ENCODE data around the gene ANKDD1B. TPM values are rescaled to one million over a fixed set of nuclear protein-coding genes. Genes with fewer than 3 reads are reported as not detected.

ANKDD1B gene
- total RNA-seq, 4 donors from 2014 or later, result 0.33 to 0.83 TPM; not detected in 2

DNA sequence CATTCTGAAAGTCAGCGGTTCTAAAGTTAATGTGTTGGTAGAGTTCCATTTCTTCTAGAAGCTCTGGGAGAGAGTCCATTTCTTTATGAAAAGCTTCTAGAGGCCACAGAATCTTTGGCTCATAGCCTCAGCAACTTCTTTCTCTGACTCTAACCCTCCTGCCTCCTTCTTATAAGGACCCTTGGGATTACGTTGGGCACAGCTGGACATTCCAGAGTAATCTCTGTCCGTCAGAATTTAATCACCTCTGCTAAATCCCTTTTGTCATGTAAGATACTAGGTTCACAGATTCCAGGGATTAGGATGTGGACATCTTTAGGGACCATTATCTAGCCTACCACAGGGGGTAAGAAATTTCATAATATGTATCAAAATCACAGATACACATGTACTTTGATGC, 22.6 kb upstream of the ANKDD1B start:
- H3K27me3 ChIP-seq, result no peaks in the 10 kb centered on the region
- DNase-seq (ENCODE audit: extremely low spot score), result no peak
- H3K27ac ChIP-seq (replicated peaks in 1 of 4), result no peak overlapping the region
- intact Hi-C loops (cut with DNase I), result no loop called here
- H3K36me3 ChIP-seq, result peaks cover 8 to 69% (median 31%) of the 10 kb centered on the region in 4 donors
- 84% methylated on average over 3 of the region's 3 CpGs for WGBS
- H3K4me3 ChIP-seq, result no peak overlapping the region
- no peaks in the 10 kb centered on the region for H3K9me3 ChIP-seq
- TF ChIP-seq POLR2AphosphoS5 (IDR thresholded peaks at IDR 0.05), result no peak
- no peak for TF ChIP-seq EP300 (IDR thresholded peaks at IDR 0.05)
- no peaks in the 10 kb centered on the region for H3K4me1 ChIP-seq

DNA sequence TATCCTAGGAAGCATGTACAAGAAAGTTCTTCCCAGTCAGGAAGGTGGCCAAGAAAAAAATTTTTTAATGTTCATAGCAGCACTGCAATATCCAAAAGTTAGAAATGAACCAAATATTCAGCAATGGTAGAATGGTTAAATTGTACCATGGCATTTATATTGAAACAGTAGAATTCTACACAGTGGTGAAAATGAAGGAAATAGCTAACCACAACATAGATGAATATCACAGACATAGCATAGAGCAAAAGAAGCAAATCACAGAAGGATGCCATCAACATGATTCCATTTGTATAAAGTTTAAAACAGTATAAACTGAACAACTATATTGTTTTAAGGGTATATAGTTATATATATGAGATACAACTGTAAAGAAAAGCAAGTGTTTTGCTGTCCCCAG, 10.7 kb upstream of the ANKDD1B start:
- peaks cover 21 to 43% (median 24%) of the 10 kb centered on the region in 4 donors for H3K36me3 ChIP-seq
- H3K27ac ChIP-seq (replicated peaks in 1 of 4), result no peak overlapping the region
- H3K27me3 ChIP-seq, result no peaks in the 10 kb centered on the region
- H3K4me1 ChIP-seq, result no peaks in the 10 kb centered on the region
- H3K9me3 ChIP-seq, result no peaks in the 10 kb centered on the region
- TF ChIP-seq POLR2AphosphoS5 (IDR thresholded peaks at IDR 0.05) (no peak), EP300 (IDR thresholded peaks at IDR 0.05) (no peak), POLR2A (IDR thresholded peaks at IDR 0.05; ENCODE audit: low read depth) (no peak)
- TF ChIP-seq, protein P1, sequence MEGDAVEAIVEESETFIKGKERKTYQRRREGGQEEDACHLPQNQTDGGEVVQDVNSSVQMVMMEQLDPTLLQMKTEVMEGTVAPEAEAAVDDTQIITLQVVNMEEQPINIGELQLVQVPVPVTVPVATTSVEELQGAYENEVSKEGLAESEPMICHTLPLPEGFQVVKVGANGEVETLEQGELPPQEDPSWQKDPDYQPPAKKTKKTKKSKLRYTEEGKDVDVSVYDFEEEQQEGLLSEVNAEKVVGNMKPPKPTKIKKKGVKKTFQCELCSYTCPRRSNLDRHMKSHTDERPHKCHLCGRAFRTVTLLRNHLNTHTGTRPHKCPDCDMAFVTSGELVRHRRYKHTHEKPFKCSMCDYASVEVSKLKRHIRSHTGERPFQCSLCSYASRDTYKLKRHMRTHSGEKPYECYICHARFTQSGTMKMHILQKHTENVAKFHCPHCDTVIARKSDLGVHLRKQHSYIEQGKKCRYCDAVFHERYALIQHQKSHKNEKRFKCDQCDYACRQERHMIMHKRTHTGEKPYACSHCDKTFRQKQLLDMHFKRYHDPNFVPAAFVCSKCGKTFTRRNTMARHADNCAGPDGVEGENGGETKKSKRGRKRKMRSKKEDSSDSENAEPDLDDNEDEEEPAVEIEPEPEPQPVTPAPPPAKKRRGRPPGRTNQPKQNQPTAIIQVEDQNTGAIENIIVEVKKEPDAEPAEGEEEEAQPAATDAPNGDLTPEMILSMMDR (IDR thresholded peaks at IDR 0.05), result no peak
- H3K4me3 ChIP-seq, result no peak overlapping the region
- intact Hi-C loops (cut with DNase I), result no loop called here
- DNase-seq (ENCODE audit: extremely low spot score), result no peak

DNA sequence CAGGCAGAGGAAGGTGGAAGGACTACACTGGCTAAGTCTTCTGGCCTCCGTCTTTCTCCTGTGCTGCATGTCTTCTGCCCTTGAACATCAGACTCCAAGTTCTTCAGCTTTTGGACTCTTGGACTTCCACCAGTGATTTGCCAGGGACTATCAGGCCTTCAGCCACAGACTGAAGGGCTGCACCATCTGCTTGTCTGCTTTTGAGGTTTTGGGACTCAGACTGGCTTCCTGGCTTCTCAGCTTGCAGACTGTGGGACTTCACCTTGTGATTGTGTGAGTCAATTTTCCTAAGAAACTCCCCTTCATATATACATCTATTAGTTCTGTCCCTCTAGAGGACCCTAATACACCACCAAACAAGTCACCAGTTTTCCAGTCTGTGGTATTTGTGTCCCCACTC, 9.7 kb upstream of the ANKDD1B start:
- 100% methylated on average over 1 of the region's 1 CpG for WGBS
- H3K4me3 ChIP-seq, result no peak overlapping the region
- intact Hi-C loops (cut with DNase I), result no loop called here
- peaks cover 14 to 38% (median 20%) of the 10 kb centered on the region in 4 donors for H3K36me3 ChIP-seq
- H3K27ac ChIP-seq (replicated peaks in 1 of 4), result no peak overlapping the region
- H3K4me1 ChIP-seq, result no peaks in the 10 kb centered on the region
- TF ChIP-seq, protein P1 (IDR thresholded peaks at IDR 0.05), result no peak
- TF ChIP-seq POLR2AphosphoS5 (IDR thresholded peaks at IDR 0.05) (no peak), POLR2A (IDR thresholded peaks at IDR 0.05; ENCODE audit: low read depth) (no peak), EP300 (IDR thresholded peaks at IDR 0.05) (no peak)
- DNase-seq (ENCODE audit: extremely low spot score), result no peak
- H3K9me3 ChIP-seq, result no peaks in the 10 kb centered on the region
- H3K27me3 ChIP-seq, result no peaks in the 10 kb centered on the region

DNA sequence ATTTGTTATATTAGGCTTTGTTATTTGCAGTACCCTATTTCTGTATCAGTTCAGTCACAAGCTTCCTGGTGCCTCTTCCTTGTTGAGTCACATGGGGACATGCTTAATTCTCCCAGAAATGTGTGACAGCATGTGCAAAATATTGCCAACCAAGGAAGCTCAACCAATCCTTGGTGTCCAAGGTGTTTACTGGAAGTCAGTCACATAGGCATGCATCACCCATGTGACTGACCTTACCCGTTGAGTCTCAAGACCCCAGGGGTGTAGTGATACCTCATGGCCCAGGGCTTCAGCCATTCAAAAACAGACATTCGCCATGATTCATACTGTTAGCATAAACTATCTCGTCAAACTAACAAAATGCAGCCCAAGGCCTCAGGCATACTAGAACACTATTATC, 9.3 kb upstream of the ANKDD1B start:
- Histone ChIP-seq H3K4me3 (no peak overlapping the region), H3K27me3 (no peaks in the 10 kb centered on the region), H3K27ac (replicated peaks in 1 of 4) (no peak overlapping the region), H3K9me3 (no peaks in the 10 kb centered on the region), H3K36me3 (peaks cover 11 to 33% (median 16%) of the 10 kb centered on the region in 4 donors), H3K4me1 (no peaks in the 10 kb centered on the region)
- WGBS, result 97% methylated on average over 3 of the region's 3 CpGs
- DNase-seq (ENCODE audit: extremely low spot score), result no peak
- no peak for TF ChIP-seq EP300 (IDR thresholded peaks at IDR 0.05)
- TF ChIP-seq POLR2A (IDR thresholded peaks at IDR 0.05; ENCODE audit: low read depth), result no peak
- TF ChIP-seq POLR2AphosphoS5 (IDR thresholded peaks at IDR 0.05), result no peak
- TF ChIP-seq, protein P1 (IDR thresholded peaks at IDR 0.05), result no peak
- intact Hi-C loops (cut with DNase I), result no loop called here

DNA sequence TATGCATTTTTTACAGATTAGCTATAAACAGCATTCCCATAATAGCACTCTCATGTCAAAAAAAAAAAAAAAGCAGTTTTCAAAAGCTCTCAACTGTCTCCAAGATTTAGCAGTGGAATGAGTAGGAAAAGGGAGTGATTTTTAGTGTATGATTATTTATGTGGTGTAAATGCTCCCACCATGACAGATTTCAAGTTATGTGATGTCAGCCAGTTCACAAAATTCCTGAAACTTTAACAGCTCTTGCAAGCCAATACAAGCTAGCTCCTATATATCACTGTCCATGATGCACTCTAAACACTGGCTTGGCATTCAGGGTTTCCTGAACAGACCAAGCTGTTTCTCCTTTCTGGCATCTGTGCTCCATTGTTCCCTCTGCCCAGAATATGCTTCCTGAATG, 7.9 kb upstream of the ANKDD1B start:
- H3K4me1 ChIP-seq, result no peaks in the 10 kb centered on the region
- H3K9me3 ChIP-seq, result no peaks in the 10 kb centered on the region
- no peak overlapping the region for H3K4me3 ChIP-seq
- H3K36me3 ChIP-seq, result peaks cover 7 to 29% (median 11%) of the 10 kb centered on the region in 4 donors
- H3K27me3 ChIP-seq, result no peaks in the 10 kb centered on the region
- no peak for TF ChIP-seq EP300 (IDR thresholded peaks at IDR 0.05)
- no peak for TF ChIP-seq POLR2AphosphoS5 (IDR thresholded peaks at IDR 0.05)
- no peak for TF ChIP-seq POLR2A (IDR thresholded peaks at IDR 0.05; ENCODE audit: low read depth)
- TF ChIP-seq, protein P1 (IDR thresholded peaks at IDR 0.05), result no peak
- intact Hi-C loops (cut with DNase I), result no loop called here
- DNase-seq (ENCODE audit: extremely low spot score), result no peak
- no peak overlapping the region for H3K27ac ChIP-seq (replicated peaks in 1 of 4)

All from esophagus muscularis mucosa (tissue), 4 donors.